Measurements from ENCODE around the gene MRPL37. TPM values are rescaled to one million over a fixed set of nuclear protein-coding genes. Genes with fewer than 3 reads are reported as not detected.

Gene MRPL37
- polyA plus RNA-seq, 2 of the 4 experiments (the other 2 are of a cell fraction): 16.2 to 68.9 TPM

GRCh38 chr1:54245501-54245900 is 45.5 kb downstream of the MRPL37 start:
- ChIA-PET CTCF (interaction anchor here (0.6 to 1.6 kb wide), 2 partner anchors 44 to 244 kb away, joined by 3 read pairs; no protein-coding TSS in a partner anchor), POLR2A (no interaction called here)
- no peak for ATAC-seq
- no peak for TF ChIP-seq CHD4 (IDR thresholded peaks at IDR 0.05; ENCODE audit: borderline replicate concordance)
- no peak for TF ChIP-seq PBX3 (IDR thresholded peaks at IDR 0.05)
- TF ChIP-seq ATOH8 (CRISPR knock-in tag; IDR thresholded peaks at IDR 0.05; ENCODE audit: low read depth): no peak
- no peak for TF ChIP-seq BHLHE40 (IDR thresholded peaks at IDR 0.05; ENCODE audit: low read depth, low read length)
- no peak for TF ChIP-seq CHD2 (IDR thresholded peaks at IDR 0.05; ENCODE audit: low read length, partially characterized antibody)
- no peak for TF ChIP-seq ELK1 (IDR thresholded peaks at IDR 0.05; ENCODE audit: low read depth, low read length)
- no peak for TF ChIP-seq HMGXB4 (CRISPR knock-in tag; IDR thresholded peaks at IDR 0.05; ENCODE audit: borderline replicate concordance)
- TF ChIP-seq MAX (IDR thresholded peaks at IDR 0.05): no peak
- TF ChIP-seq EP300 (IDR thresholded peaks at IDR 0.05): no peak
- no peak for TF ChIP-seq EHMT2 (IDR thresholded peaks at IDR 0.05; ENCODE audit: low read depth)
- no peak for TF ChIP-seq FOSB (CRISPR knock-in tag; IDR thresholded peaks at IDR 0.05)
- TF ChIP-seq KDM5A (IDR thresholded peaks at IDR 0.05): no peak
- no peak for TF ChIP-seq NR3C1 (IDR thresholded peaks at IDR 0.05)
- TF ChIP-seq FOXS1 (CRISPR knock-in tag; IDR thresholded peaks at IDR 0.05): no peak
- no peak for TF ChIP-seq POLR2A (IDR thresholded peaks at IDR 0.05; ENCODE audit: low read length)
- no peak for TF ChIP-seq HES2 (IDR thresholded peaks at IDR 0.05)
- TF ChIP-seq CBX8 (IDR thresholded peaks at IDR 0.05): no peak
- no peak for TF ChIP-seq E2F6 (IDR thresholded peaks at IDR 0.05; ENCODE audit: borderline replicate concordance, low read depth)
- TF ChIP-seq MAZ (IDR thresholded peaks at IDR 0.05; ENCODE audit: borderline replicate concordance, low read depth, low read length): no peak
- TF ChIP-seq RNF2 (IDR thresholded peaks at IDR 0.05; ENCODE audit: borderline replicate concordance, low read depth): no peak
- Histone ChIP-seq H3K27ac (no peak overlapping the region), H3K4me1 (peaks cover 7% of the 10 kb centered on the region; the same call in 2 of the 3 replicates), H3K4me3 (no peak overlapping the region), H3K9me3 (no peaks in the 10 kb centered on the region), H3K4me2 (no peak overlapping the region)
- FAIRE-seq: no peak
- WGBS (ENCODE audit: missing lambda C conversion rate): 71% methylated on average over 3 of the region's 4 CpGs
- DNase-seq (ENCODE audit: low read depth in 1 of 2, low spot score in 1 of 2): no peak

GRCh38 chr1:54246116-54246721 is 46.3 kb downstream of the MRPL37 start:
- WGBS (ENCODE audit: missing lambda C conversion rate): 93% methylated on average over 7 of the region's 10 CpGs
- TF ChIP-seq MAX (IDR thresholded peaks at IDR 0.05): no peak
- no peak for TF ChIP-seq CEBPB (IDR thresholded peaks at IDR 0.05)
- TF ChIP-seq PHF8 (IDR thresholded peaks at IDR 0.05; ENCODE audit: borderline replicate concordance, low read depth): no peak
- TF ChIP-seq TP53 (CRISPR knock-in tag; IDR thresholded peaks at IDR 0.05): no peak
- TF ChIP-seq POLR2A (IDR thresholded peaks at IDR 0.05; ENCODE audit: low read length): no peak
- TF ChIP-seq RARB (CRISPR knock-in tag; IDR thresholded peaks at IDR 0.05): no peak
- TF ChIP-seq CHD2 (IDR thresholded peaks at IDR 0.05; ENCODE audit: low read length, partially characterized antibody): no peak
- no peak for TF ChIP-seq ELK1 (IDR thresholded peaks at IDR 0.05; ENCODE audit: low read depth, low read length)
- no peak for TF ChIP-seq ATOH8 (CRISPR knock-in tag; IDR thresholded peaks at IDR 0.05; ENCODE audit: low read depth)
- TF ChIP-seq KDM5A (IDR thresholded peaks at IDR 0.05): no peak
- no peak for TF ChIP-seq HEYL (CRISPR knock-in tag; IDR thresholded peaks at IDR 0.05)
- no peak for TF ChIP-seq RFX5 (IDR thresholded peaks at IDR 0.05)
- no peak for TF ChIP-seq ZFP36 (IDR thresholded peaks at IDR 0.05; ENCODE audit: borderline replicate concordance, partially characterized antibody)

More at GRCh38 chr1:54246116-54246721, 46.3 kb downstream of the MRPL37 start:
- ATAC-seq (no peak), DNase-seq (ENCODE audit: low read depth in 1 of 2, low spot score in 1 of 2) (no peak), FAIRE-seq (no peak)
- CTCF ChIA-PET: interaction anchor here (0.6 to 1.6 kb wide), 2 partner anchors 45 to 243 kb away, joined by 3 read pairs; no protein-coding TSS in a partner anchor
- H3K4me3 ChIP-seq: no peak overlapping the region
- no peaks in the 10 kb centered on the region for H3K9me3 ChIP-seq
- no peak overlapping the region for H3K27ac ChIP-seq
- POLR2A ChIA-PET: no interaction called here
- H3K4me1 ChIP-seq: peaks cover 7% of the 10 kb centered on the region; the same call in 2 of the 3 replicates
- H3K4me2 ChIP-seq: no peak overlapping the region
